Measurements from ENCODE around the gene TST.

DNA sequence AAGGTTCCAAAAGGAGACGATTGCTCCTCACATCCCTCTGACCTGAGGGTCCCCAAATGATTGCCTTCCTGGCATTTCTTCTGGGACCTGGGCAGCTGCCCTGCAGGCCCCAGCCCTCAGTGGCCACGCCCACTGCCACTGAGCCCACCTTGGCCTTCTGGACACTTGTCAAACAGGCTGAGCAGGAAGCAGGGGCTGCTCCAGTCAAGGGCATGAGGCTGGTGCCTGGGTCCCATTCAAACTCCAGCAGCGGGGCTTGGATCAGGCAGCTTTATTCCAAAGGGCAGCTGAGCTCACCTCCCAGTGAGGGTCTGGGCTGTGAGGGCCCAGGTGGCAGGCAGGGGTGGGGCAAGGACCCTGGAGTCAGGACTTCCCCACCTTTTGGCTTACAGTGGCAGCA is 45.9 kb upstream of the TST start:
- TF ChIP-seq, protein P1, sequence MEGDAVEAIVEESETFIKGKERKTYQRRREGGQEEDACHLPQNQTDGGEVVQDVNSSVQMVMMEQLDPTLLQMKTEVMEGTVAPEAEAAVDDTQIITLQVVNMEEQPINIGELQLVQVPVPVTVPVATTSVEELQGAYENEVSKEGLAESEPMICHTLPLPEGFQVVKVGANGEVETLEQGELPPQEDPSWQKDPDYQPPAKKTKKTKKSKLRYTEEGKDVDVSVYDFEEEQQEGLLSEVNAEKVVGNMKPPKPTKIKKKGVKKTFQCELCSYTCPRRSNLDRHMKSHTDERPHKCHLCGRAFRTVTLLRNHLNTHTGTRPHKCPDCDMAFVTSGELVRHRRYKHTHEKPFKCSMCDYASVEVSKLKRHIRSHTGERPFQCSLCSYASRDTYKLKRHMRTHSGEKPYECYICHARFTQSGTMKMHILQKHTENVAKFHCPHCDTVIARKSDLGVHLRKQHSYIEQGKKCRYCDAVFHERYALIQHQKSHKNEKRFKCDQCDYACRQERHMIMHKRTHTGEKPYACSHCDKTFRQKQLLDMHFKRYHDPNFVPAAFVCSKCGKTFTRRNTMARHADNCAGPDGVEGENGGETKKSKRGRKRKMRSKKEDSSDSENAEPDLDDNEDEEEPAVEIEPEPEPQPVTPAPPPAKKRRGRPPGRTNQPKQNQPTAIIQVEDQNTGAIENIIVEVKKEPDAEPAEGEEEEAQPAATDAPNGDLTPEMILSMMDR (IDR thresholded peaks at IDR 0.05), result no peak
- no peak for TF ChIP-seq POLR2A (IDR thresholded peaks at IDR 0.05)
